ENCODE data around the gene DYRK3.

DNA sequence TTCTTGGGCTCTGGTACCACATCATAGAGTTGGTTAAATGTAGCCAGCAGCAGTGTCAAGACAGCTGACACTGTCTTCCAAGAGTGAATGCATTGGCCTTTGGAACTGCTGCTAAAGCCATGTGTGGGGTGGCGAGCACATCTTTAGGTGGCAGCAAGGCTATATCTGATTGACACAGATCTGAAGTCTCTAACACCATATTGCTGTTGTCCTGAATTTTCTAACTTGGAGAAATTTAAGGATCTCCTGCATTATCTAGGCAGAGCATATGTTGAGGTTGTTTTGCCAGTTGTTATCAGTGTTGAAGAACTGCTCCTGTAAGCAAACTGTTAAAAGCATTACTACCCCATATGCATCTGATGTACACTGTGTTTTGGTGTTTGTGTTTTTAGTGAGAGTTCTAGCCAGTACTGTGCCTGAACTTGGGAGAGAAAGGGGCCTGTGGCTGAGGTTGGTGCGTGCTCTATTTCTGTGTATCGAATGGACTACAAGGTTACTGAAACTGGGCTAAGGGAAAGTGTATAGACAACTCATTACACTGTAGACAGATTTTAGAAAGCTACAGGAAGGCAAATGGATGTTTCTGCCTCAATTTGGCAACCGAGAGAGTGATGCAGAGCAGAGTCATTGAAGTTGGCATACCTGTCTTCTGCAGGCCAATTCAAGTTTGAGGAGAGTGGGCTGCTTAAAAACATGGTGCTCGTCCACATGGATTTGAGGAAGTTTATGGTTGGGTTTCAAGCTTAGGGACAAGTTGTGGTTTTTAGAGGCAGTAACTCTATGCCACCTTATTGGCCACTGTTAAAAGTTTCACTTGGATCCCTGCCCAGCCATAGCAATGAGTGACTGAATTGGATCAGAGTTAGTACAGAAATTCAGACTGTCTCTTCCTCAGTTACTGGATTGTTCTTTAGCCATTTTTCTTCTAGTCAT, 16.9 kb downstream of the DYRK3 start:
- TF ChIP-seq, protein P1, sequence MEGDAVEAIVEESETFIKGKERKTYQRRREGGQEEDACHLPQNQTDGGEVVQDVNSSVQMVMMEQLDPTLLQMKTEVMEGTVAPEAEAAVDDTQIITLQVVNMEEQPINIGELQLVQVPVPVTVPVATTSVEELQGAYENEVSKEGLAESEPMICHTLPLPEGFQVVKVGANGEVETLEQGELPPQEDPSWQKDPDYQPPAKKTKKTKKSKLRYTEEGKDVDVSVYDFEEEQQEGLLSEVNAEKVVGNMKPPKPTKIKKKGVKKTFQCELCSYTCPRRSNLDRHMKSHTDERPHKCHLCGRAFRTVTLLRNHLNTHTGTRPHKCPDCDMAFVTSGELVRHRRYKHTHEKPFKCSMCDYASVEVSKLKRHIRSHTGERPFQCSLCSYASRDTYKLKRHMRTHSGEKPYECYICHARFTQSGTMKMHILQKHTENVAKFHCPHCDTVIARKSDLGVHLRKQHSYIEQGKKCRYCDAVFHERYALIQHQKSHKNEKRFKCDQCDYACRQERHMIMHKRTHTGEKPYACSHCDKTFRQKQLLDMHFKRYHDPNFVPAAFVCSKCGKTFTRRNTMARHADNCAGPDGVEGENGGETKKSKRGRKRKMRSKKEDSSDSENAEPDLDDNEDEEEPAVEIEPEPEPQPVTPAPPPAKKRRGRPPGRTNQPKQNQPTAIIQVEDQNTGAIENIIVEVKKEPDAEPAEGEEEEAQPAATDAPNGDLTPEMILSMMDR (IDR thresholded peaks at IDR 0.05; ENCODE audit: borderline replicate concordance, extremely low read depth, low read length, poor library complexity, severe bottlenecking) = no peak
- TF ChIP-seq EZH2 (IDR thresholded peaks at IDR 0.05; ENCODE audit: borderline replicate concordance, low read depth, low read length, severe bottlenecking) = no peak

All from DND-41 (cell line).